GM12865 (cell line): ENCODE measurements around the gene MYO18A.
"Not testable (repeated sequence)": the region's sequence is repeated elsewhere in the genome, so short reads cannot be mapped to it uniquely, and the experiment has no call there.

Experiments used
- DNase-seq: peaks from one replicate; pipeline ENCODE4 v3.0.0; 2010; ENCODE audit warnings: low read depth
- H3K4me3 ChIP-seq: 2 replicates; pipeline ENCODE4 v1.5.1; 2011; ENCODE audit warnings: mild to moderate bottlenecking, low read depth, low read length, control low read depth
- CTCF ChIP-seq: IDR thresholded peaks from 2 replicates; pipeline ENCODE4 v1.5.1; 2011; ENCODE audit warnings: low read length, control low read depth, low read depth, inconsistent platforms; ENCODE audit not compliant: insufficient read depth; ENCODE audit errors: missing control alignments

The MYO18A gene

GRCh38 chr17:29180034-29180787 lies at the start of gene MYO18A:
TSS of gene MYO18A (minus strand) at chr17:29180398. CDS start at chr17:29166940, 13,458 bp downstream.
- DNase-seq, result peak; percentile 87
- TF ChIP-seq CTCF, result peak; percentile 93
- peak within 1 kb of the TSS; percentile 55 for H3K4me3 ChIP-seq

GRCh38 chr17:29225396-29225795 lies 45.2 kb upstream of the MYO18A start:
- no peak overlapping the region for H3K4me3 ChIP-seq
- no peak for TF ChIP-seq CTCF
- DNase-seq, result peak; percentile 28

- not testable (repeated sequence) for DNase-seq, H3K4me3 ChIP-seq
These were observed 41.1 kb upstream of the MYO18A start for GRCh38 chr17:29221338-29221737.

- DNase-seq, result peak; percentile 81
- TF ChIP-seq CTCF, result peak; percentile 82
- H3K4me3 ChIP-seq, result no peak overlapping the region
These were observed 39.3 kb upstream of the MYO18A start for GRCh38 chr17:29219378-29220047.

- DNase-seq, result no peak
- no peak for TF ChIP-seq CTCF
- H3K4me3 ChIP-seq, result no peak overlapping the region
These were observed 36.7 kb upstream of the MYO18A start for GRCh38 chr17:29216856-29217255.

GRCh38 chr17:29216181-29216580 lies 36.0 kb upstream of the MYO18A start:
- peak; percentile 10 for DNase-seq
- no peak overlapping the region for H3K4me3 ChIP-seq
- no peak for TF ChIP-seq CTCF

- DNase-seq, result peak; percentile 51
- H3K4me3 ChIP-seq, result no peak overlapping the region
- TF ChIP-seq CTCF, result no peak
These were observed 35.5 kb upstream of the MYO18A start for GRCh38 chr17:29215717-29216116.
